Stomach (tissue), 9 donors: ENCODE measurements around the gene GNPNAT1. TPM values are rescaled to one million over a fixed set of nuclear protein-coding genes. Genes with fewer than 3 reads are reported as not detected.

Source experiments
- DNase-seq, 2 donors: peaks; one replicate each; pipeline versions ENCODE4 v3.0.0 to v3.0.0-alpha.2; 2013 to 2019
- H3K27ac ChIP-seq, 5 donors: fragments of 200-600 bp in 4 of 5; sonication (generic) in 4 of 5; one replicate each; pipeline ENCODE4 v1.5.1; 2013 to 2019; ENCODE audit warnings: mild to moderate bottlenecking in 1 of 5, moderate library complexity in 1 of 5
- H3K27me3 ChIP-seq, 3 donors: fragments of 200-600 bp; sonication (generic); one replicate each; pipeline ENCODE4 v1.5.1; 2017 to 2019; ENCODE audit warnings: mixed run types in 1 of 3
- H3K36me3 ChIP-seq, 4 donors: fragments of 200-600 bp; sonication (generic); 1 replicate in 3 of 4; 2 replicates in 1 of 4; pipeline ENCODE4 v1.5.1; 2016 to 2019
- H3K4me1 ChIP-seq, 4 donors: fragments of 200-600 bp; sonication (generic); one replicate each; pipeline ENCODE4 v1.5.1; 2016 to 2019
- H3K4me3 ChIP-seq, 4 donors: fragments of 200-600 bp; sonication (generic) in 3 of 4; one replicate each; pipeline ENCODE4 v1.5.1; 2016 to 2019; ENCODE audit warnings: mild to moderate bottlenecking in 1 of 4
- H3K9me3 ChIP-seq, 4 donors: fragments of 200-600 bp; sonication (generic); one replicate each; pipeline ENCODE4 v1.5.1; 2016 to 2019
- EP300 ChIP-seq: sonication (generic); formaldehyde crosslinking; IDR thresholded peaks from one replicate; pipeline ENCODE4 v1.6.1; 2017; ENCODE audit warnings: antibody characterized with exemption
- POLR2A ChIP-seq, 4 donors: fragments of 450-650 bp; IDR thresholded peaks; one replicate each; pipeline ENCODE4 v1.6.1; 2016; ENCODE audit warnings: antibody characterized with exemption in 4 of 4, control low read depth in 2 of 4, mild to moderate bottlenecking in 1 of 4, moderate library complexity in 1 of 4
- POLR2AphosphoS5 ChIP-seq, 3 donors: sonication (generic); formaldehyde crosslinking; IDR thresholded peaks; one replicate each; pipeline ENCODE4 v1.6.1; 2016; ENCODE audit warnings: antibody characterized with exemption in 3 of 3
- WGBS, 5 donors: extraction: QIAGEN DNeasy Blood & Tissue Kit in 3 of 5; methylation state at CpG; one replicate each; pipeline versions ENCODE4 v1.1.5 to v1.1.7; 2013 to 2018; 5-methylcytosine and 5-hydroxymethylcytosine counted together
- intact Hi-C: fragments of 100-400 bp; cut with DNase I; formaldehyde crosslinking; loops from one replicate; pipeline ENCODE4 v1.15.1; 2023; ENCODE audit warnings: low total_unique reads
- polyA plus RNA-seq, 3 donors: library from polyadenylated mRNA; stranded (reverse); fragments of 200-250 nt; gene quantifications; one replicate each; pipeline ENCODE4 v1.2.3, GENCODE V29; 2013
- total RNA-seq, 5 donors: library from RNA; depleted of rRNA; stranded (reverse); fragments of >200 nt; gene quantifications; one replicate each; pipeline versions ENCODE4 v1.1.0 to v1.2.3, GENCODE V29; 2014 to 2016
- TF ChIP-seq, protein P1 (sequence below), 7 experiments: fragments of 450-650 bp in 4 of 7; fragments of 200-600 bp in 3 of 7; sonication (generic) in 3 of 7; IDR thresholded peaks; one replicate each; pipeline ENCODE4 v1.5.1; 2016 to 2019; ENCODE audit warnings: antibody characterized with exemption in 7 of 7, control low read depth in 2 of 7, mild to moderate bottlenecking in 1 of 7
- donor health status: healthy with polysubstance abuse.
- donor health status: Bipolar disorder and iron deficiency.
- donor health status: healthy.

GNPNAT1 gene
- total and polyA plus RNA-seq, 8 donors: 7.6 to 76.8 (median 25.0) TPM

- intact Hi-C loops: no loop called here
- TF ChIP-seq EP300: no peak
- TF ChIP-seq POLR2AphosphoS5 (IDR thresholded peaks at IDR 0.05): no peak
- TF ChIP-seq, protein P1, sequence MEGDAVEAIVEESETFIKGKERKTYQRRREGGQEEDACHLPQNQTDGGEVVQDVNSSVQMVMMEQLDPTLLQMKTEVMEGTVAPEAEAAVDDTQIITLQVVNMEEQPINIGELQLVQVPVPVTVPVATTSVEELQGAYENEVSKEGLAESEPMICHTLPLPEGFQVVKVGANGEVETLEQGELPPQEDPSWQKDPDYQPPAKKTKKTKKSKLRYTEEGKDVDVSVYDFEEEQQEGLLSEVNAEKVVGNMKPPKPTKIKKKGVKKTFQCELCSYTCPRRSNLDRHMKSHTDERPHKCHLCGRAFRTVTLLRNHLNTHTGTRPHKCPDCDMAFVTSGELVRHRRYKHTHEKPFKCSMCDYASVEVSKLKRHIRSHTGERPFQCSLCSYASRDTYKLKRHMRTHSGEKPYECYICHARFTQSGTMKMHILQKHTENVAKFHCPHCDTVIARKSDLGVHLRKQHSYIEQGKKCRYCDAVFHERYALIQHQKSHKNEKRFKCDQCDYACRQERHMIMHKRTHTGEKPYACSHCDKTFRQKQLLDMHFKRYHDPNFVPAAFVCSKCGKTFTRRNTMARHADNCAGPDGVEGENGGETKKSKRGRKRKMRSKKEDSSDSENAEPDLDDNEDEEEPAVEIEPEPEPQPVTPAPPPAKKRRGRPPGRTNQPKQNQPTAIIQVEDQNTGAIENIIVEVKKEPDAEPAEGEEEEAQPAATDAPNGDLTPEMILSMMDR (IDR thresholded peaks at IDR 0.05): no peak
- no peak for TF ChIP-seq POLR2A (IDR thresholded peaks at IDR 0.05)
Measured at GRCh38 chr14:52755607-52756316, 35.6 kb downstream of the GNPNAT1 start.

DNA sequence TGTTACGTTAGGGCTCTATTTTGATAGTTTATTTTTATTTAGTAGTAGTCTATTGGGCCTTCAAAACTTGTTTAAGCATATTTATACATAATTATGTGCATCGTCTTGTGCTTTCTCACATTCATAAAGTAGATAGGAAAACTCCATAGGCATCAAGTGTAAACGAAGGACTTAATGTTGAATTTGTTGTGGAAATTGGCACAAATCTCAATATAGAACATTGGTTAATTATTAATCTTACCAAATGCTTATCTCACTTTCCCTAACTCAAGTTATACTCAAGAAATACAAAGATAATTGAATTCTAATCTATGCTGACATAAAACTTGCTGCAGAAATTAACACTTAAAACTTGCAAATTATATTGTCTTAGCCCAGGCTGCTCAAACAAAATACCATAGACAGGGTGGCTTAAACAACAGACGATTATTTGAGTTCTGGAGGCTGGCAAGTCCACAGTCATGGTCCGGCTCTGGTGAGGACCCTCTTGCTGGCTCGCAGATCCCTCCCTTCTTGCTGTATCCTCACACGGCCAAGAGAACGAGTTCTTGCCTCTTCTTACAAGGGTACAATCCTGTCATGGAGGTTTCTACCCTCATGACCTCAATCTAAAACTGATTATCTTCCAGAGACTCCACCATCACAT, 42.6 kb downstream of the GNPNAT1 start:
- no peaks in the 10 kb centered on the region for H3K9me3 ChIP-seq
- H3K4me1 ChIP-seq: peaks cover 14 to 32% (median 22%) of the 10 kb centered on the region in 4 donors
- intact Hi-C loops: no loop called here
- peaks cover 10 to 66% (median 43%) of the 10 kb centered on the region in 4 donors for H3K36me3 ChIP-seq
- no peak for TF ChIP-seq EP300
- TF ChIP-seq, protein P1 (IDR thresholded peaks at IDR 0.05): no peak
- no peak for TF ChIP-seq POLR2AphosphoS5 (IDR thresholded peaks at IDR 0.05)
- TF ChIP-seq POLR2A (IDR thresholded peaks at IDR 0.05): no peak
- 29 to 60% (median 56%) methylated on average over 8 of the region's 8 CpGs for WGBS, 5 donors
- no peak overlapping the region for H3K4me3 ChIP-seq
- DNase-seq: no peak
- H3K27me3 ChIP-seq: no peaks in the 10 kb centered on the region
- H3K27ac ChIP-seq: peak overlapping the region; percentile 2 to 83 (median 69)

More at GRCh38 chr14:52755607-52756316, 35.6 kb downstream of the GNPNAT1 start:
- Histone ChIP-seq H3K36me3 (peaks cover 23 to 55% (median 41%) of the 10 kb centered on the region in 4 donors), H3K27ac (peak overlapping the region in 1 of 5 donors; percentile 34), H3K4me1 (peaks cover 0 to 14% (median 4%) of the 10 kb centered on the region in 4 donors), H3K4me3 (no peak overlapping the region), H3K9me3 (no peaks in the 10 kb centered on the region), H3K27me3 (no peaks in the 10 kb centered on the region)
- DNase-seq: peak in 1 of 2 donors; percentile 24
- WGBS, 5 donors: 57 to 79% (median 72%) methylated on average over 5 of the region's 5 CpGs

GRCh38 chr14:52741865-52742264, 49.5 kb downstream of the GNPNAT1 start:
- TF ChIP-seq, protein P1 (IDR thresholded peaks at IDR 0.05): no peak
- TF ChIP-seq POLR2A (IDR thresholded peaks at IDR 0.05) (no peak), POLR2AphosphoS5 (IDR thresholded peaks at IDR 0.05) (no peak), EP300 (no peak)

DNA sequence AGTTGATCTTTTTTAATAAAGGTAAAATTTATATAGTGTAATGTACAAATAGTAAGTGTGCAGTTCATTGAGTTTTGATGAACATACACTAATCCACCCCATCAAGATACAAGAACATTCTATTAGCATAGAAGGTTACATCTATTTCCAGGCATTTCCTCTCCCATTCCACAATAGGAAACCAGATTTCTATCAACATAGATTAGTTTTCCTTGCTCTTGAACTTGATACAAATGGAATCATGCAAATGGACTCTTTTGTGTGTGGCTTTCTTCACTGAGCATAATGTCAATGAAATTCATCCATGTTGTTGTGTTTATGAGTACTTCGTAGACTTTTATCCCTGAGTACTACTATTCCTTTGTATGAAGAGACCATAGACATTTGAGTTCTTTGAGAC, 50.7 kb downstream of the GNPNAT1 start:
- H3K27ac ChIP-seq: peak overlapping the region in 1 of 5 donors; percentile 84
- no peak for DNase-seq
- TF ChIP-seq, protein P1 (IDR thresholded peaks at IDR 0.05): no peak
- TF ChIP-seq POLR2AphosphoS5 (IDR thresholded peaks at IDR 0.05): no peak
- no peak for TF ChIP-seq EP300
- no peak for TF ChIP-seq POLR2A (IDR thresholded peaks at IDR 0.05)
- H3K9me3 ChIP-seq: no peaks in the 10 kb centered on the region
- peaks cover 6 to 41% (median 17%) of the 10 kb centered on the region in 4 donors for H3K4me1 ChIP-seq
- H3K4me3 ChIP-seq: no peak overlapping the region
- no peaks in the 10 kb centered on the region for H3K27me3 ChIP-seq
- WGBS, 5 donors: 95 to 100% (median 96%) methylated on average over 1 of the region's 1 CpG
- H3K36me3 ChIP-seq: peaks cover 0 to 16% (median 5%) of the 10 kb centered on the region in 4 donors
- intact Hi-C loops: no loop called here

More at GRCh38 chr14:52741865-52742264, 49.5 kb downstream of the GNPNAT1 start:
- no peak overlapping the region for H3K4me3 ChIP-seq
- intact Hi-C loops: no loop called here
- no peaks in the 10 kb centered on the region for H3K9me3 ChIP-seq
- H3K4me1 ChIP-seq: peaks cover 0 to 43% (median 19%) of the 10 kb centered on the region in 4 donors
- peak overlapping the region in 4 of 5 donors; percentile 36 to 84 (median 57) for H3K27ac ChIP-seq
- H3K27me3 ChIP-seq: no peaks in the 10 kb centered on the region
- peaks cover 2 to 25% (median 8%) of the 10 kb centered on the region in 4 donors for H3K36me3 ChIP-seq
- no peak for DNase-seq
